ENCODE measurements around the gene PLEKHA3.
"Not testable (repeated sequence)": the region's sequence is repeated elsewhere in the genome, so short reads cannot be mapped to it uniquely, and the experiment has no call there.

DNA sequence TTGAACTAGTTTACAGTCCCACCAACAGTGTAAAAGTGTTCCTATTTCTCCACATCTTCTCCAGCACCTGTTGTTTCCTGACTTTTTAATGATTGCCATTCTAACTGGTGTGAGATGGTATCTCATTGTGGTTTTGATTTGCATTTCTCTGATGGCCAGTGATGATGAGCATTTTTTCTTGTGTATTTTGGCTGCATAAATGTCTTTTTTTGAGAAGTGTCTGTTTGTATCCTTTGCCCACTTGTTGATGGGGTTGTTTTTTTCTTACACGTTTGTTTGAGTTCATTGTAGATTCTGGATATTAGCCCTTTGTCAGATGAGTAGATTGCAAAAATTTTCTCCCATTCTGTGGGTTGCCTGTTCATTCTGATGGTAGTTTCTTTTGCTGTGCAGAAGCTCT is 45.2 kb downstream of the PLEKHA3 start:
- TF ChIP-seq, protein P1, sequence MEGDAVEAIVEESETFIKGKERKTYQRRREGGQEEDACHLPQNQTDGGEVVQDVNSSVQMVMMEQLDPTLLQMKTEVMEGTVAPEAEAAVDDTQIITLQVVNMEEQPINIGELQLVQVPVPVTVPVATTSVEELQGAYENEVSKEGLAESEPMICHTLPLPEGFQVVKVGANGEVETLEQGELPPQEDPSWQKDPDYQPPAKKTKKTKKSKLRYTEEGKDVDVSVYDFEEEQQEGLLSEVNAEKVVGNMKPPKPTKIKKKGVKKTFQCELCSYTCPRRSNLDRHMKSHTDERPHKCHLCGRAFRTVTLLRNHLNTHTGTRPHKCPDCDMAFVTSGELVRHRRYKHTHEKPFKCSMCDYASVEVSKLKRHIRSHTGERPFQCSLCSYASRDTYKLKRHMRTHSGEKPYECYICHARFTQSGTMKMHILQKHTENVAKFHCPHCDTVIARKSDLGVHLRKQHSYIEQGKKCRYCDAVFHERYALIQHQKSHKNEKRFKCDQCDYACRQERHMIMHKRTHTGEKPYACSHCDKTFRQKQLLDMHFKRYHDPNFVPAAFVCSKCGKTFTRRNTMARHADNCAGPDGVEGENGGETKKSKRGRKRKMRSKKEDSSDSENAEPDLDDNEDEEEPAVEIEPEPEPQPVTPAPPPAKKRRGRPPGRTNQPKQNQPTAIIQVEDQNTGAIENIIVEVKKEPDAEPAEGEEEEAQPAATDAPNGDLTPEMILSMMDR (IDR thresholded peaks at IDR 0.05): not testable (repeated sequence)
- TF ChIP-seq POLR2A (IDR thresholded peaks at IDR 0.05): not testable (repeated sequence)

All from uterus (tissue), 2 donors.